GM20000 (cell line): ENCODE results near the gene PROM1.
A peak's percentile ranks its signal among the peaks of the same experiment; 100 is the strongest.

Experiments
- DNase-seq: peaks from one replicate; pipeline ENCODE4 v3.0.0; 2012; ENCODE audit warnings: low spot score
- CTCF ChIP-seq: IDR thresholded peaks from 2 replicates; pipeline ENCODE4 v1.5.1; 2012; ENCODE audit warnings: mild to moderate bottlenecking, control low read depth; ENCODE audit errors: extremely low read depth, missing control alignments

PROM1 gene

GRCh38 chr4:16005676-16006075 lies 78.1 kb downstream of the PROM1 start:
- DNase-seq = no peak
- TF ChIP-seq CTCF = no peak

GRCh38 chr4:16001484-16001858 lies 82.4 kb downstream of the PROM1 start:
- TF ChIP-seq CTCF = peak; percentile 81
- DNase-seq = peak; percentile 76

GRCh38 chr4:16000708-16001483 lies 82.9 kb downstream of the PROM1 start:
- TF ChIP-seq CTCF = no peak
- no peak for DNase-seq

- TF ChIP-seq CTCF = no peak
- no peak for DNase-seq
Measured at GRCh38 chr4:15996773-15997172, 87.0 kb downstream of the PROM1 start.

GRCh38 chr4:15995826-15996225 lies 88.0 kb downstream of the PROM1 start:
- no peak for TF ChIP-seq CTCF
- no peak for DNase-seq

GRCh38 chr4:15992167-15992485 lies 91.7 kb downstream of the PROM1 start:
- no peak for DNase-seq
- TF ChIP-seq CTCF = no peak

GRCh38 chr4:15990570-15991285 lies 93.1 kb downstream of the PROM1 start:
- no peak for TF ChIP-seq CTCF

More at GRCh38 chr4:15990570-15991285, 93.1 kb downstream of the PROM1 start:
- no peak for DNase-seq
